IgD-negative memory B cell (primary cell): ENCODE data around the gene PHOSPHO1. TPM values are rescaled to one million over a fixed set of nuclear protein-coding genes. Genes with fewer than 3 reads are reported as not detected.
"Not testable (repeated sequence)": the region's sequence is repeated elsewhere in the genome, so short reads cannot be mapped to it uniquely, and the experiment has no call there.

Experiments used
- H3K27ac Mint-ChIP-seq, 3 donors: one replicate each; pipeline ENCODE4 v1.8.0; 2020 to 2022; ENCODE audit warnings: mild to moderate bottlenecking in 3 of 3, mixed read lengths in 3 of 3, moderate library complexity in 1 of 3
- H3K27me3 Mint-ChIP-seq: one replicate; pipeline ENCODE4 v1.8.0; 2021; ENCODE audit warnings: mixed read lengths
- H3K36me3 Mint-ChIP-seq: one replicate; pipeline ENCODE4 v1.8.0; 2020; ENCODE audit warnings: mild to moderate bottlenecking, mixed read lengths
- H3K4me1 Mint-ChIP-seq, 3 donors: one replicate each; pipeline ENCODE4 v1.8.0; 2020 to 2022; ENCODE audit warnings: mixed read lengths in 3 of 3, mild to moderate bottlenecking in 1 of 3
- H3K4me3 Mint-ChIP-seq, 4 donors: one replicate each; pipeline ENCODE4 v1.8.0; 2020 to 2022; ENCODE audit warnings: mild to moderate bottlenecking in 4 of 4, mixed read lengths in 4 of 4, moderate library complexity in 3 of 4
- H3K9me3 Mint-ChIP-seq, 3 donors: one replicate each; pipeline ENCODE4 v1.8.0; 2020 to 2021; ENCODE audit warnings: mixed read lengths in 3 of 3, mild to moderate bottlenecking in 1 of 3
- polyA plus RNA-seq: library from polyadenylated mRNA; unstranded; fragments of 300-500 nt; fragmentation: Illumina TruSeq; gene quantifications from one replicate; pipeline ENCODE4 v1.2.3, GENCODE V29; 2021

Gene PHOSPHO1
- polyA plus RNA-seq, 1 donor from 2014 or later, result 1.0 TPM

GRCh38 chr17:49180303-49180702 is 50.3 kb downstream of the PHOSPHO1 start:
- peaks cover 7 to 16% (median 8%) of the 10 kb centered on the region in 3 donors for H3K9me3 Mint-ChIP-seq
- H3K27ac Mint-ChIP-seq, result no peak overlapping the region
- H3K36me3 Mint-ChIP-seq, result no peaks in the 10 kb centered on the region
- peaks cover 4 to 5% (median 5%) of the 10 kb centered on the region in 3 donors for H3K4me1 Mint-ChIP-seq
- H3K27me3 Mint-ChIP-seq, result no peaks in the 10 kb centered on the region
- peak overlapping the region in 1 of 4 donors; percentile 27 for H3K4me3 Mint-ChIP-seq

GRCh38 chr17:49175978-49176377 is 54.6 kb downstream of the PHOSPHO1 start:
- not testable (repeated sequence) for H3K27ac Mint-ChIP-seq, H3K36me3 Mint-ChIP-seq, H3K4me1 Mint-ChIP-seq
- H3K4me3 Mint-ChIP-seq, result peak overlapping the region in 1 of 4 donors; percentile 29
- peaks cover 13 to 23% (median 22%) of the 10 kb centered on the region in 3 donors for H3K9me3 Mint-ChIP-seq
- peaks cover 13% of the 10 kb centered on the region for H3K27me3 Mint-ChIP-seq

Other genes with a start within 250 kb of the PHOSPHO1 start
- gene IGF2BP1, start 233.4 kb downstream of the PHOSPHO1 start, polyA plus RNA-seq, result not detected
- gene B4GALNT2, start 98.0 kb downstream of the PHOSPHO1 start, polyA plus RNA-seq, result not detected
- gene GNGT2, start 20.2 kb downstream of the PHOSPHO1 start, polyA plus RNA-seq, result 10.3 TPM
- 34.2 TPM for gene ABI3, start 20.1 kb downstream of the PHOSPHO1 start, polyA plus RNA-seq
- gene ZNF652, start 131.5 kb upstream of the PHOSPHO1 start, polyA plus RNA-seq, result 29.3 TPM
- 132 TPM for gene PHB1, start 184.1 kb upstream of the PHOSPHO1 start, polyA plus RNA-seq